ENCODE measurements around the gene HDAC4. TPM values are rescaled to one million over a fixed set of nuclear protein-coding genes. Genes with fewer than 3 reads are reported as not detected.

Gene HDAC4
- polyA plus RNA-seq, 1 donor, result 20.2 TPM

GRCh38 chr2:239252393-239252792 is 148.4 kb downstream of the HDAC4 start:
- no peak for DNase-seq

- no peak for DNase-seq
These were observed 148.8 kb downstream of the HDAC4 start for GRCh38 chr2:239251971-239252370.

DNA sequence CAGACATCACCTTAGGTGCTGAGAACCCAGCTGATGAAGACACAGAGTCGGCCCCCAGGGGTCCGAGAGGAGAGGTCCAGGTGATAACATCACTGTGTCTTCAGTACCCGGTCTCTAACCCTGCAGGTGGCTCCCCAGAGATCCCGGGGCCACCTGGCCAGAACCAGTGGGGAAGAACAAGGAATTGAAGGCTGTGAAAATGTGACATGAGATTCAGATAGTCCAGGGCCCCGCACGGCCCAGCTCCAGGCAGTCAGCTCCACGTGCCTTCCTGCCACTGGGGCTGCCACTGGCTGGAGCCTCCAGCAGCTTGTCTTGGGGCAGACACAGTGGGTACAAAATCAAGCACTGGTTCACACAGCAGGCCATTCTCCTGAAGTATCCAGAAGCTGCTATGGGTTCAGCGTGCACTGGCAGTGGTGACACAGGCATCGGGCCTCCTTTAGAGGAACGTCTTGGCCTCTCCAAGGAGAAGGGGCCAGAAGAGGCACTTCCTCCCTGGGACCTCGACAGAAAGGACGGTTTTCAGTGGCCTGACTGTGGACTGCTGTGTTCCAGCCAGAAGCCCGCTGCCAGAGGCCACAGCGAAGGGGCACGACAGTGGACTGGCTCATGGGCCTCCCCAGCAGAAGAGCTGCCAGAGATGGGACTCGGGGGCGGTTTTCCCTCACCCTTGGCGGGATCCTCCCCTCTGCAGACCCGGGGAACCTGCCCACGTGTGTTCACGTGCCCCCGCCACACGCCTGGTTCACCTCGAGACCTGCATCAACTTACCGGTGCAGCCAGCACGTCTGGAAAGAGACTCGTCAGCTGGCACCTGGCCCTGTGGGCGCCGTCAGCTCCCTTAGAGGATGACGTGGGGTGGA is 150.4 kb downstream of the HDAC4 start:
- DNase-seq, result no peak

GRCh38 chr2:239249776-239250175 is 151.0 kb downstream of the HDAC4 start:
- peak; percentile 81 for DNase-seq

GRCh38 chr2:239249048-239249447 is 151.8 kb downstream of the HDAC4 start:
- DNase-seq, result no peak

GRCh38 chr2:239247401-239248245 is 153.2 kb downstream of the HDAC4 start:
- no peak for DNase-seq

DNA sequence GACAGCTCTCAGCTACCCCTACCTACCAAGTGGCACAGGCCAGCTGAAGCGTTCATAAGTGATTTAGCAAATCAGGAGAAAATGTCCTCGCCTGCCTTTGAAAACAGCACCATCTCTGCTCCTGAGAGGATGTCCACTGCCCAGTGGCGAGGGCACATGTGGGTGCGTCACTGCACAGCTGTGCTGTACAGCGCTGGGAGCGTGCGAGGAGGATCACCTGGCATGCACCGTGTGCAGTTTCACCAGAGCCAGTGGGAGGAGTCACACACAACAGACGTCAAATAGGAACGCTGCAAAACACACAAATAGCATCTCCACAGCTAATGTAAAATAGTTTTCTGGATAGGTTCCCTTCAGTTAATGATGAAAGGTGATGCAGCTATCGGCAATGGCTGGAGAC is 154.1 kb downstream of the HDAC4 start:
- DNase-seq, result no peak

DNA sequence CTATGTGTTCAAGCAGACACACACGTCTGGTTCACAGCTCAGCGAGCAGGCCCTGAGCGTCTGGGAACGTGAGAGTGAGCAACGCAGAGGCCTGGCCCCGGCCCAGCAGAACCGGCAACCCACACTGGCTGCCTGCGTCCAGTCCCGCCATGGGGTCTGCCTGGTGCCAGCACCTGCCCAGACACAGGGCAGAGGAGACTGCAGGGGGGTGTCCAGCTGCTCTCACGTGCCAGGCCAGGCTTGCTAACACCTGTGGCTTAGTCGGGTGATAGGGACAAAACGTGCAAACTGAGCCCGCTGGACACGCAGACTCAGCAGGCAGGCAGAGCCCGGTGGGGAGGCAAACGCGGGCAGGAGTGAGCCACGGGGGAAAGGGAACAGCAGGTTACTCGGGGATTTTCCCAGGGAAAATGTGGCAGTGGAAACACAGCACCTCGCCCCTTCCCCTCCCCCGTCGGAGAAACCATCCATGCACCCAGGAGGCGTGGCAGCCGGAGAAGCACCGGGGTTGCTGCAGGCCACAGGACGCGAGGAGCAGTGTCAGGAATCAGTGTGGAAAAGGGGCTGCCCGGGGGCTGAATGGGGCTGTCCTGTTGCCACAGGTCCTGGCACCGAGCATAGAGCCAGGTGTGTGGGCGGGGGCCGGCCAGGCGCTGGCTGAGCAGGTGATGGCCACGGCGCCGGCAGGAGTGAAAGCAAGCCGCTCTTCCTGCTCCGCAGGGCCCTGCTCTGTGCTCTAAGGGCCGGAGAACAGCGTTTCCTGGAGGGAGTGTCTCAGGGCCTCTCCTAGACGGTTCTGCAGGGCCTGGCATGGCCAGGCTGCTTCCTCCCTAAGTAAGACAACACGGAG is 154.7 kb downstream of the HDAC4 start:
- DNase-seq, result no peak

DNA sequence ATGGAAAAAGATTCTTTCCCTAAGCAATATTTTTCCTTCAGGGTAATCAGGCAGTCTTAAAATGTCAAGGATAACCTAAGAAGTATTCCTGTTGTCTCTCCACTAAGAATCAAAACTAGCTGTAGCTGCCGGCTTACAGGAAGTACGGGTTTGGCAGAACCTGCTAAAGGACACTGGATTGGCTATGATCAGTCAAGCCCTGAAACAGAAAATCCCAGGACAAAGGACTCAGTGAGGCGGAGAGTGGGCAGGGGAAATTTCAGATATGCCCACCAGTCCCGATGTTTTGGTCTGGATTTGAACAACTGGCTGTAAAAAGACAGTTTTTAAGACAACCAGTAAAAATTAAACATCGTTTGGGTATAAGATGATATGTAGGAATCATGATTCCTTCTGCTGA is 155.7 kb downstream of the HDAC4 start:
- no peak for DNase-seq

- no peak for DNase-seq
These were observed 156.2 kb downstream of the HDAC4 start for GRCh38 chr2:239244625-239245024.

DNA sequence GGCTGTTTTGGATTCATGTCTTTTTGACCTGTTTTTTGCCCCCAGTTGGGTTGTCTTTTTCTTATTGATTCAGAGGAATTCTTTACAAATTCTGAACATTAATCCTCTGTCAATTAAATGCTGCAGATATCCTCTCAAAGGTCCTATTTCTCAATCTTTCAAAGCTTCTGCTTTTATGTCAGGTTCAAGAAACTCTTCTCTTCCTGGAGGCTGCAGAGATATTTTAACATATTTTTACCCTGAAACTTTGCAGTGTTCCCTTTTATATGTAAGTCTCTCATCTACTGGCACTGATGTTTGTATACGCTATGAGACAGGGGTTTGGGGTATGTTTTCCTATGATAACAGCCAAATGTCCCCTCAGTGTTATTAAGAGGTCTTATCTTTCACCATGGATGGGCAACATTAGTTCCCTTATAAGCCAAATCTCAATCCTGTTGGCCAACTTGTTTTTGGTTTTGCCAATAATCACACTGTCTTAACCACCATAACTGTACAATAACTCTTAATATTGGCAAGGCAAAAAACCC is 159.3 kb downstream of the HDAC4 start:
- DNase-seq, result no peak

DNA sequence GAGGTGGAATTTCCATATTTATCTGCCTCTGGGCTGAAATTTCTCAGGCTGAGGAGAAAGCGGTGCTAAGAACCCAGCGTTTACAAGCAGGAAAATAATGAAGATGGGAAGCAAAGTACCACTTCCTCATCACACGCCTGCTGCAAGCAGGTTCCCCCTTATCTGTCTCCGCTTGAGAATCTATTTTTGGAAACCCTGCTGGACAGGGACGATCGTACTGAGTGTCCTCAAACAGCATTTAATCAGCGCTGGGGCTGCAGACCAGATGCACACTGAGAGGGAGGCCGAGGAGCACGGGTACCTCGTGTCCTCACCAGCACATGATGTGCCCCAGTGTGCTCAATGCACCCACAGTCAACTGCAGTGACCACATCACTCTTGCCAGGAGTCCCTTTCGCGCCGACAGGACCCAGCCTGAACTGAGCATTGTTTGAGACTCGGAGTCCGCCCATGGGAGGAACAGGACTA is 160.4 kb downstream of the HDAC4 start:
- no peak for DNase-seq

GRCh38 chr2:239239607-239240413 is 161.0 kb downstream of the HDAC4 start:
- no peak for DNase-seq

DNA sequence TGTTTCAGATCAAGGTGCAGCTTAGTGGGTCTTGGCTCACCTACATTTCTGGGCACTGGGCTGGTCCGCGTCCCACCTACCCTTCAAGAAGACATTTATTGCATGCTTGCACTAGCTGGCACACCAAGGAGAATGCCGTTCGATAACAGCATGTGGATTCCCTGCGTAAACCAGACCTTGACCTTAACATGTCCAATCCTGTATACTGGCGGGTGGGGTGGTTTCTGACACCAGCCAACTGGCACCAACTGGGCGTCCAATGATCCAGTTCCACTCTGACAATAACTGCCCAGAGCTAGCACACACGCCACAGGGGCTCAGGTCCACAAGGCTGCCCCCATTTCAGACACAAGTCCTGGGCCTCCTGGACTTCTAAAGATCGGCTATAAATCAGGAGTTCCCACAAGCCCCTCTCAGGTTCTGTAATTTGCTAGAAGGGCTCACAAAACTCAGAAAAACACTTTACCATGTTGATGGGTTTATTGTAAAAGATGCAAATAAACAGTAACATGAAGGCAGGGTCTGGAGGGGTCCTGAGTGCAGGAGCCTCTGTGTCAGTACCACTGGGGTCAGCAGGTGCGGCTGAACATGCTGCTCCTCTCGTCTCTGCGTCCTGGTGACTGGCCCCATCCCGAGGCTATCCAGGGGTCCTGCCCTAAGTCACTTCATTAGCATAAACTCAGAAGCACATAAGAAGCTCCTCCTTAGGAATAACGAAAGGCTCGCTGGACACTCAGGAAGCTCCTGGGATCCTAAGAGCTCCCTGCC is 161.8 kb downstream of the HDAC4 start:
- DNase-seq, result no peak

- DNase-seq, result no peak
These were observed 162.4 kb downstream of the HDAC4 start for GRCh38 chr2:239238381-239238780.

GRCh38 chr2:239236808-239237205 is 164.0 kb downstream of the HDAC4 start:
- no peak for DNase-seq

GRCh38 chr2:239236043-239236807 is 164.6 kb downstream of the HDAC4 start:
- no peak for DNase-seq

DNA sequence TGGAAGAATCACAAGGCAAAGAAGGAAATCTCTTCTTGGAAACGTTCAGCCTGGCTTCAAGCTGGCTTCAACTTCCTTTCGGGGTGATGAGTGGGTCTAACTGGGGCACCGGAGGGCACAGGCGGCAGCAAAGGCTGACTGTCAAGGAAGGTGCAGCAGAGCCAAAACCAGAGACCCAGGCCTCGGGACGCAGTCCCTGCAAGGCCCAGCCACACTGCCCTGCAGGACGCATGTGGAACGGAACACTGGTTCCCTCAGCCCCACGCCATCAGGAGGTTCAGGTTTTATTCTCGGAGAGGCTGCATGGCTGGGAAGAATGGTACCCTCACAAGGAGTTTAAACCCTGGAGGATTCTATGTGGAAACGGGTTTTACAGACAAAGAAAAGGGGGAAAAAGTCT is 165.5 kb downstream of the HDAC4 start:
- DNase-seq, result no peak

Data from hindlimb muscle (tissue), 1 donor.